H7 (cell line): Measurements from ENCODE around the gene RHOBTB3. TPM values are rescaled to one million over a fixed set of nuclear protein-coding genes. Genes with fewer than 3 reads are reported as not detected.

ENCODE experiments used
- total RNA-seq: library from RNA; depleted of rRNA; stranded (reverse); fragments of >200 nt; shearing (Covaris generic); gene quantifications from 2 replicates; pipeline ENCODE4 v1.2.3, GENCODE V29; 2014; rRNA removed

Gene RHOBTB3
- total RNA-seq, 1 experiment from 2014 or later = 45.6 TPM

Other genes with a start within 250 kb of the RHOBTB3 start
- 52.9 and 81.5 TPM in 2 replicates for gene SKIC3, start 176.4 kb upstream of the RHOBTB3 start, total RNA-seq
- 13.6 and 17.6 TPM in 2 replicates for gene ARSK, start 176.2 kb upstream of the RHOBTB3 start, total RNA-seq
- gene GPR150, start 111.2 kb upstream of the RHOBTB3 start, total RNA-seq = 0.15 TPM in 1 of 2 replicates, not detected in the other
- 3.3 and 4.2 TPM in 2 replicates for gene RFESD, start 84.6 kb upstream of the RHOBTB3 start, total RNA-seq
- gene SPATA9, start 48.3 kb upstream of the RHOBTB3 start, total RNA-seq = not detected in 2 replicates
- 25.0 and 41.6 TPM in 2 replicates for gene GLRX, start 91.4 kb downstream of the RHOBTB3 start, total RNA-seq
- 13.9 and 14.4 TPM in 2 replicates for gene ELL2, start 230.5 kb downstream of the RHOBTB3 start, total RNA-seq